ENCODE data around the gene EXOC6B.

The EXOC6B gene

GRCh38 chr2:72128843-72129227 lies 697.0 kb downstream of the EXOC6B start:
- DNase-seq, result no peak

GRCh38 chr2:72128059-72128842 lies 697.6 kb downstream of the EXOC6B start:
- no peak for DNase-seq

GRCh38 chr2:72127401-72128058 lies 698.3 kb downstream of the EXOC6B start:
- DNase-seq, result no peak

- no peak for DNase-seq
These were observed 699.4 kb downstream of the EXOC6B start for GRCh38 chr2:72126186-72127100.

All from NCI-H2171 (cell line).